DMS153 (cell line): ENCODE measurements around the gene RSPH10B2.
"Not testable (repeated sequence)": the region's sequence is repeated elsewhere in the genome, so short reads cannot be mapped to it uniquely, and the experiment has no call there.

ENCODE experiments used
- DNase-seq: peaks from one replicate; lab custom pipeline; 2025; lab: John Stamatoyannopoulos, UW

RSPH10B2 gene

GRCh38 chr7:6753964-6754363 lies at the start of gene RSPH10B2:
RSPH10B2 (plus strand) TSS chr7:6754103; CDS start chr7:6757678, 3,575 bp downstream.
- not testable (repeated sequence) for DNase-seq

- DNase-seq = no peak
These were observed 47.8 kb upstream of the RSPH10B2 start for GRCh38 chr7:6705959-6706665.

GRCh38 chr7:6706666-6707407 lies 47.1 kb upstream of the RSPH10B2 start, which contains the start of gene ZNF12:
ZNF12 (minus strand) TSS chr7:6706947; CDS start chr7:6705173, 1,774 bp downstream.
- DNase-seq = peak; percentile 89

GRCh38 chr7:6708304-6708703 lies 45.6 kb upstream of the RSPH10B2 start:
- DNase-seq = no peak

GRCh38 chr7:6709808-6710207 lies 44.1 kb upstream of the RSPH10B2 start:
- DNase-seq = no peak

- no peak for DNase-seq
These were observed 39.5 kb upstream of the RSPH10B2 start for GRCh38 chr7:6714360-6714759.

- DNase-seq = not testable (repeated sequence)
These were observed 38.0 kb upstream of the RSPH10B2 start for GRCh38 chr7:6715898-6716297.

- DNase-seq = no peak
These were observed 35.8 kb upstream of the RSPH10B2 start for GRCh38 chr7:6718124-6718523.

GRCh38 chr7:6724351-6724750 lies 29.6 kb upstream of the RSPH10B2 start:
- DNase-seq = not testable (repeated sequence)

- no peak for DNase-seq
These were observed 28.9 kb upstream of the RSPH10B2 start for GRCh38 chr7:6725003-6725402.

- DNase-seq = not testable (repeated sequence)
These were observed 27.6 kb upstream of the RSPH10B2 start for GRCh38 chr7:6726341-6726740.

GRCh38 chr7:6727663-6728062 lies 26.2 kb upstream of the RSPH10B2 start:
- DNase-seq = no peak

- not testable (repeated sequence) for DNase-seq
These were observed 24.9 kb upstream of the RSPH10B2 start for GRCh38 chr7:6728893-6729491.

- peak; percentile 87 for DNase-seq
These were observed 24.2 kb upstream of the RSPH10B2 start for GRCh38 chr7:6729492-6730342.

GRCh38 chr7:6730343-6730633 lies 23.6 kb upstream of the RSPH10B2 start:
- no peak for DNase-seq

GRCh38 chr7:6738415-6738814 lies 15.5 kb upstream of the RSPH10B2 start:
- DNase-seq = not testable (repeated sequence)

GRCh38 chr7:6744410-6745100 lies 9.3 kb upstream of the RSPH10B2 start:
- not testable (repeated sequence) for DNase-seq

GRCh38 chr7:6749335-6749734 lies 4.6 kb upstream of the RSPH10B2 start:
- DNase-seq = not testable (repeated sequence)

- DNase-seq = not testable (repeated sequence)
These were observed 3.7 kb upstream of the RSPH10B2 start for GRCh38 chr7:6750173-6750572.

GRCh38 chr7:6761186-6761585 lies 7.3 kb downstream of the RSPH10B2 start:
- not testable (repeated sequence) for DNase-seq

- not testable (repeated sequence) for DNase-seq
These were observed 27.7 kb downstream of the RSPH10B2 start for GRCh38 chr7:6781581-6781980.
